H1 (cell line): ENCODE results near the gene LRRK1. TPM values are rescaled to one million over a fixed set of nuclear protein-coding genes. Genes with fewer than 3 reads are reported as not detected.

Experiments
- CTCF ChIA-PET: fragments of 300-600 bp; sonication (Branson Sonifier 250); formaldehyde crosslinking; loops from one replicate; lab custom pipeline; 2021; ENCODE audit not compliant: partially characterized antibody; lab: Charles Lee
- POLR2A ChIA-PET: fragments of 300-600 bp; sonication (Branson Sonifier 250); formaldehyde crosslinking; loops from one replicate; lab custom pipeline; 2021; ENCODE audit warnings: inconsistent platforms; ENCODE audit not compliant: partially characterized antibody; lab: Charles Lee
- DNase-seq, 2 experiments: peaks; one replicate each; pipeline versions ENCODE4 v3.0.0 to v3.0.0-alpha.2; 2010 to 2022; ENCODE audit warnings: low spot score in 2 of 2, low read depth in 1 of 2, mixed read lengths in 1 of 2
- FAIRE-seq: peaks from 2 replicates; lab custom pipeline; 2011; peaks lifted over from hg19 to GRCh38; lab: Jason Lieb, UNC
- H2AFZ ChIP-seq: 2 replicates; pipeline ENCODE4 v1.8.1; 2012; ENCODE audit warnings: low read length, inconsistent platforms
- H2AK5ac ChIP-seq: 2 replicates; pipeline ENCODE4 v1.6.1; 2013; ENCODE audit warnings: low read depth, low read length
- H2BK120ac ChIP-seq: replicated peaks from 2 replicates; pipeline ENCODE3; 2013; ENCODE audit warnings: low read depth, low read length, inconsistent platforms
- H2BK12ac ChIP-seq: 2 replicates; pipeline ENCODE4 v1.6.1; 2013; ENCODE audit warnings: low read depth, low read length
- H2BK15ac ChIP-seq: 2 replicates; pipeline ENCODE4 v1.6.1; 2013; ENCODE audit warnings: low read length
- H2BK20ac ChIP-seq: 2 replicates; pipeline ENCODE4 v1.6.1; 2013; ENCODE audit warnings: low read length
- H2BK5ac ChIP-seq: 2 replicates; pipeline ENCODE4 v1.6.1; 2013; ENCODE audit warnings: low read depth, low read length
- H3K14ac ChIP-seq: 2 replicates; pipeline ENCODE4 v1.6.1; 2013; ENCODE audit warnings: inconsistent platforms; ENCODE audit not compliant: insufficient read length
- H3K18ac ChIP-seq: 2 replicates; pipeline ENCODE4 v1.6.1; 2013; ENCODE audit warnings: low read length; ENCODE audit errors: extremely low read depth
- H3K23ac ChIP-seq: 2 replicates; pipeline ENCODE4 v1.6.1; 2013; ENCODE audit warnings: inconsistent platforms; ENCODE audit not compliant: insufficient read length
- H3K23me2 ChIP-seq: 2 replicates; pipeline ENCODE4 v1.6.1; 2013; ENCODE audit warnings: low read depth, low read length
- H3K27ac ChIP-seq: 2 replicates; pipeline ENCODE4 v1.6.1; 2011; ENCODE audit warnings: low read depth, low read length, inconsistent platforms
- H3K27me3 ChIP-seq, 4 experiments: replicated peaks in 1 of 4; 1 replicate in 1 of 4; 2 replicates in 3 of 4; pipeline versions ENCODE4 v1.6.1 to v1.8.1; 2011 to 2013; ENCODE audit warnings: low read length in 3 of 4, mild to moderate bottlenecking in 3 of 4, inconsistent platforms in 2 of 4, mixed read lengths in 2 of 4, moderate library complexity in 1 of 4; ENCODE audit not compliant: control insufficient read depth in 3 of 4, insufficient read depth in 3 of 4; ENCODE audit errors: extremely low read depth in 1 of 4
- H3K36me3 ChIP-seq, 4 experiments: 2 replicates each; pipeline versions ENCODE4 v1.6.1 to v1.8.1; 2011 to 2013; ENCODE audit warnings: mild to moderate bottlenecking in 4 of 4, low read length in 3 of 4, moderate library complexity in 2 of 4, control low read depth in 1 of 4, inconsistent platforms in 1 of 4; ENCODE audit not compliant: insufficient read depth in 4 of 4, control insufficient read depth in 2 of 4
- H3K4ac ChIP-seq: replicated peaks from 2 replicates; pipeline ENCODE3; 2013; ENCODE audit warnings: low read length, low read depth, mixed read lengths, inconsistent platforms; ENCODE audit not compliant: insufficient read length
- H3K4me1 ChIP-seq, 4 experiments: replicated peaks in 1 of 4; 1 replicate in 1 of 4; 2 replicates in 3 of 4; pipeline versions ENCODE4 v1.6.1 to v1.8.1; 2011 to 2013; ENCODE audit warnings: low read length in 3 of 4, inconsistent platforms in 2 of 4, mixed read lengths in 1 of 4; ENCODE audit not compliant: insufficient read depth in 4 of 4, control insufficient read depth in 3 of 4
- H3K4me2 ChIP-seq, 2 experiments: 2 replicates each; pipeline versions ENCODE4 v1.6.1 to v1.8.1; 2011 to 2013; ENCODE audit warnings: low read depth in 2 of 2, low read length in 2 of 2, control low read depth in 1 of 2, inconsistent platforms in 1 of 2, mild to moderate bottlenecking in 1 of 2; ENCODE audit not compliant: insufficient read depth in 1 of 2
- H3K4me3 ChIP-seq, 4 experiments: fragments of 200-600, 300-600 bp in 1 of 4; sonication (generic), shearing (Covaris generic), sonication (Bioruptor Twin) in 1 of 4; 2 replicates each; pipeline versions ENCODE4 v1.5.1 to v1.8.1; 2011 to 2016; ENCODE audit warnings: low read length in 4 of 4, low read depth in 3 of 4, control low read depth in 2 of 4, inconsistent platforms in 2 of 4, mild to moderate bottlenecking in 2 of 4, mixed read lengths in 1 of 4, moderate library complexity in 1 of 4; ENCODE audit not compliant: insufficient read depth in 2 of 4; ENCODE audit errors: extremely low read depth in 1 of 4
- H3K56ac ChIP-seq: replicated peaks from 2 replicates; pipeline ENCODE3; 2013; ENCODE audit warnings: low read depth, mild to moderate bottlenecking, mixed read lengths, low read length, inconsistent platforms; ENCODE audit not compliant: insufficient read length
- H3K79me1 ChIP-seq: 2 replicates; pipeline ENCODE4 v1.6.1; 2013; ENCODE audit warnings: low read depth, low read length, control low read depth
- H3K79me2 ChIP-seq, 2 experiments: 2 replicates each; pipeline versions ENCODE4 v1.6.1 to v1.8.1; 2012 to 2013; ENCODE audit warnings: low read length in 2 of 2, mild to moderate bottlenecking in 2 of 2, inconsistent platforms in 1 of 2; ENCODE audit not compliant: insufficient read depth in 2 of 2, control insufficient read depth in 1 of 2
- H3K9ac ChIP-seq, 4 experiments: replicated peaks in 1 of 4; 1 replicate in 1 of 4; 2 replicates in 3 of 4; pipeline versions ENCODE4 v1.6.1 to v1.8.1; 2011 to 2013; ENCODE audit warnings: low read depth in 3 of 4, low read length in 3 of 4, control low read depth in 2 of 4, mild to moderate bottlenecking in 2 of 4, moderate library complexity in 2 of 4, inconsistent platforms in 1 of 4; ENCODE audit errors: extremely low read depth in 1 of 4
- H3K9me3 ChIP-seq, 2 experiments: 2 replicates each; pipeline versions ENCODE4 v1.6.1 to v1.8.1; 2012 to 2013; ENCODE audit warnings: mild to moderate bottlenecking in 2 of 2, moderate library complexity in 2 of 2, control low read depth in 1 of 2, inconsistent platforms in 1 of 2, low read depth in 1 of 2, low read length in 1 of 2, mixed read lengths in 1 of 2; ENCODE audit not compliant: insufficient read depth in 2 of 2
- H4K20me1 ChIP-seq, 2 experiments: replicated peaks in 1 of 2; 2 replicates each; pipeline versions ENCODE3 to v1.8.1; 2011 to 2013; ENCODE audit warnings: inconsistent platforms in 2 of 2, low read length in 2 of 2, mild to moderate bottlenecking in 1 of 2; ENCODE audit not compliant: insufficient read depth in 2 of 2, control insufficient read depth in 1 of 2
- H4K5ac ChIP-seq: 2 replicates; pipeline ENCODE4 v1.6.1; 2013; ENCODE audit warnings: low read length, low read depth, mixed read lengths, inconsistent platforms; ENCODE audit not compliant: insufficient read length
- H4K8ac ChIP-seq: 2 replicates; pipeline ENCODE4 v1.8.0; 2013; ENCODE audit warnings: mild to moderate bottlenecking, moderate library complexity, low read length, inconsistent platforms; ENCODE audit not compliant: insufficient read depth; ENCODE audit errors: extremely low read depth
- H4K91ac ChIP-seq: replicated peaks from 2 replicates; pipeline ENCODE3; 2013; ENCODE audit warnings: low read length, mixed read lengths, inconsistent platforms; ENCODE audit not compliant: insufficient read length
- ATF3 ChIP-seq: IDR thresholded peaks from 2 replicates; pipeline ENCODE4 v1.6.1; 2011; ENCODE audit warnings: low read depth, mild to moderate bottlenecking, low read length; ENCODE audit not compliant: insufficient read depth
- CREB1 ChIP-seq: IDR thresholded peaks from 2 replicates; pipeline ENCODE4 v1.6.1; 2012; ENCODE audit warnings: inconsistent platforms
- CTCF ChIP-seq, 3 experiments: IDR thresholded peaks; 1 replicate in 2 of 3; 2 replicates in 1 of 3; pipeline versions ENCODE4 v1.5.1 to v1.6.1; 2011; ENCODE audit warnings: low read length in 3 of 3, mild to moderate bottlenecking in 3 of 3, inconsistent platforms in 2 of 3, low read depth in 1 of 3, moderate library complexity in 1 of 3; ENCODE audit not compliant: insufficient read depth in 1 of 3; ENCODE audit errors: control extremely low read depth in 1 of 3
- E2F6 ChIP-seq: IDR thresholded peaks from 2 replicates; pipeline ENCODE4 v1.6.1; 2012; ENCODE audit warnings: inconsistent platforms
- EGR1 ChIP-seq: IDR thresholded peaks from 2 replicates; pipeline ENCODE4 v1.6.1; 2011; ENCODE audit warnings: low read depth, low read length, borderline replicate concordance
- FOSL1 ChIP-seq: IDR thresholded peaks from 2 replicates; pipeline ENCODE4 v1.6.1; 2011; ENCODE audit warnings: mild to moderate bottlenecking, low read depth, low read length, moderate library complexity; ENCODE audit not compliant: insufficient read depth
- GABPA ChIP-seq: IDR thresholded peaks from 2 replicates; pipeline ENCODE4 v1.6.1; 2011; ENCODE audit warnings: mild to moderate bottlenecking, low read length, moderate library complexity, borderline replicate concordance; ENCODE audit not compliant: insufficient read depth
- NANOG ChIP-seq: IDR thresholded peaks from 2 replicates; pipeline ENCODE4 v1.6.1; 2011; ENCODE audit warnings: low read length, low read depth, mild to moderate bottlenecking, inconsistent platforms; ENCODE audit not compliant: insufficient read depth, poor library complexity, severe bottlenecking
- SIRT6 ChIP-seq: IDR thresholded peaks from one replicate; pipeline ENCODE4 v1.7.1; 2012; ENCODE audit warnings: low read length, inconsistent platforms
- SP2 ChIP-seq: IDR thresholded peaks from 2 replicates; pipeline ENCODE4 v1.6.1; 2012; ENCODE audit warnings: mild to moderate bottlenecking, low read length, inconsistent platforms
- SUZ12 ChIP-seq: fragments of 200-600 bp; sonication (generic); IDR thresholded peaks from 2 replicates; pipeline ENCODE4 v1.6.1; 2012; ENCODE audit warnings: mild to moderate bottlenecking, inconsistent platforms, low read length, moderate library complexity, mixed read lengths
- WGBS, 2 experiments: shearing (Covaris generic) in 1 of 2; methylation state at CpG; one replicate each; pipeline versions ENCODE4 v1.1.6 to v1.1.7; 2013 to 2015; ENCODE audit warnings: low lambda C conversion rate in 2 of 2, mixed read lengths in 2 of 2, inconsistent platforms in 1 of 2, low coverage in 1 of 2, missing lambda C conversion rate in 1 of 2; ENCODE audit not compliant: insufficient replicate concordance in 2 of 2, insufficient coverage in 1 of 2, insufficient read length in 1 of 2; ENCODE audit errors: extremely low coverage in 1 of 2, missing lambda C conversion rate in 1 of 2; 5-methylcytosine and 5-hydroxymethylcytosine counted together
- polyA plus RNA-seq, 7 experiments: library from polyadenylated mRNA; depleted of rRNA in 3 of 7; stranded (reverse) in 5 of 7; unstranded in 2 of 7; fragments of >200 nt in 5 of 7; fragments of 200-250 nt in 2 of 7; gene quantifications; 1 replicate in 5 of 7; 2 replicates in 1 of 7; 4 replicates in 1 of 7; pipeline versions ENCODE4 v1.2.1 to v1.2.3, GENCODE V29; 2011 to 2013; ENCODE audit warnings: missing spikeins in 2 of 7, mixed read lengths in 2 of 7
- total RNA-seq: library from RNA; stranded (reverse); fragmentation: NEBNext Ultra II Directional; extraction: Animal tissue kit (Norgen Biotek cat#: 25700); gene quantifications from 2 replicates; pipeline ENCODE4 v1.2.1, GENCODE V29; 2021

LRRK1 gene
- total and polyA plus RNA-seq, 2 of the 8 experiments (the other 6 are each of a cell fraction or from before 2014, with no cell fraction given), result 1.2 to 3.6 TPM

GRCh38 chr15:101033801-101034200 is 114.6 kb downstream of the LRRK1 start:
- WGBS, 2 experiments, result 96% methylated on average over 3 of the region's 3 CpGs; no CpG with 5 or more reads in 1 of the 2 experiments
- POLR2A ChIA-PET, result no interaction called here
- no peak for TF ChIP-seq GABPA
- TF ChIP-seq CTCF (IDR thresholded peaks at IDR 0.05; ENCODE audit: control extremely low read depth in 1 of 3, insufficient read depth in 1 of 3, low read depth in 1 of 3, low read length in 3 of 3), result no peak
- no peak for TF ChIP-seq SIRT6
- TF ChIP-seq SUZ12, result no peak
- TF ChIP-seq NANOG, result no peak
- TF ChIP-seq EGR1, result no peak
- TF ChIP-seq CREB1, result no peak
- no peak for TF ChIP-seq ATF3
- TF ChIP-seq FOSL1, result no peak
- TF ChIP-seq E2F6, result no peak
- TF ChIP-seq SP2, result no peak

More at GRCh38 chr15:101033801-101034200, 114.6 kb downstream of the LRRK1 start:
- CTCF ChIA-PET, result interaction anchor here (0.9 to 1.9 kb wide), 2 partner anchors 9 kb away, joined by 4 read pairs; no protein-coding TSS in a partner anchor
- H3K18ac ChIP-seq, result no peak overlapping the region
- H4K20me1 ChIP-seq, result no peaks in the 10 kb centered on the region
- no peaks in the 10 kb centered on the region; a peak in 1 of 4 replicates for H3K9me3 ChIP-seq
- no peak overlapping the region for H3K9ac ChIP-seq
- H4K5ac ChIP-seq, result no peak overlapping the region
- H4K91ac ChIP-seq, result no peak overlapping the region
- no peak overlapping the region for H4K8ac ChIP-seq
- no peaks in the 10 kb centered on the region for H3K23me2 ChIP-seq
- FAIRE-seq (no peak), DNase-seq (no peak)
- H3K4me1 ChIP-seq, result no peaks in the 10 kb centered on the region
- no peak overlapping the region for H2BK5ac ChIP-seq
- H2BK12ac ChIP-seq, result no peak overlapping the region
- H2AK5ac ChIP-seq, result no peak overlapping the region
- H3K4ac ChIP-seq, result no peak overlapping the region
- H3K4me3 ChIP-seq, result no peak overlapping the region
- no peak overlapping the region for H3K56ac ChIP-seq
- no peaks in the 10 kb centered on the region for H3K79me1 ChIP-seq
- H3K79me2 ChIP-seq, result no peaks in the 10 kb centered on the region
- no peak overlapping the region for H2BK20ac ChIP-seq
- H3K14ac ChIP-seq, result no peak overlapping the region
- no peak overlapping the region for H3K23ac ChIP-seq
- H3K27me3 ChIP-seq, result no peaks in the 10 kb centered on the region; a peak in 1 of 7 replicates
- no peak overlapping the region for H2BK15ac ChIP-seq
- no peak overlapping the region for H2AFZ ChIP-seq
- H2BK120ac ChIP-seq, result no peak overlapping the region
- no peaks in the 10 kb centered on the region for H3K36me3 ChIP-seq
- no peak overlapping the region for H3K4me2 ChIP-seq
- H3K27ac ChIP-seq, result no peak overlapping the region
